ENCODE measurements around the gene PPHLN1. TPM values are rescaled to one million over a fixed set of nuclear protein-coding genes. Genes with fewer than 3 reads are reported as not detected.
A peak's percentile ranks its signal among the peaks of the same experiment; 100 is the strongest.

PPHLN1 gene
- total RNA-seq, 2 donors from 2014 or later, result 36.8 to 39.7 TPM

- Histone ChIP-seq H3K27ac (no peak overlapping the region), H3K9ac (ENCODE audit: low read depth in 2 of 2, low read length in 2 of 2) (no peak overlapping the region), H3K36me3 (no peaks in the 10 kb centered on the region), H3K27me3 (no peaks in the 10 kb centered on the region), H3K9me3 (no peaks in the 10 kb centered on the region), H3K4me1 (no peaks in the 10 kb centered on the region), H3K4me3 (no peak overlapping the region)
- TF ChIP-seq, protein P1, sequence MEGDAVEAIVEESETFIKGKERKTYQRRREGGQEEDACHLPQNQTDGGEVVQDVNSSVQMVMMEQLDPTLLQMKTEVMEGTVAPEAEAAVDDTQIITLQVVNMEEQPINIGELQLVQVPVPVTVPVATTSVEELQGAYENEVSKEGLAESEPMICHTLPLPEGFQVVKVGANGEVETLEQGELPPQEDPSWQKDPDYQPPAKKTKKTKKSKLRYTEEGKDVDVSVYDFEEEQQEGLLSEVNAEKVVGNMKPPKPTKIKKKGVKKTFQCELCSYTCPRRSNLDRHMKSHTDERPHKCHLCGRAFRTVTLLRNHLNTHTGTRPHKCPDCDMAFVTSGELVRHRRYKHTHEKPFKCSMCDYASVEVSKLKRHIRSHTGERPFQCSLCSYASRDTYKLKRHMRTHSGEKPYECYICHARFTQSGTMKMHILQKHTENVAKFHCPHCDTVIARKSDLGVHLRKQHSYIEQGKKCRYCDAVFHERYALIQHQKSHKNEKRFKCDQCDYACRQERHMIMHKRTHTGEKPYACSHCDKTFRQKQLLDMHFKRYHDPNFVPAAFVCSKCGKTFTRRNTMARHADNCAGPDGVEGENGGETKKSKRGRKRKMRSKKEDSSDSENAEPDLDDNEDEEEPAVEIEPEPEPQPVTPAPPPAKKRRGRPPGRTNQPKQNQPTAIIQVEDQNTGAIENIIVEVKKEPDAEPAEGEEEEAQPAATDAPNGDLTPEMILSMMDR (IDR thresholded peaks at IDR 0.05), result no peak
- intact Hi-C loops (cut with DNase I), result no loop called here
- DNase-seq, result no peak
Observed at GRCh38 chr12:42362647-42363260, 36.8 kb downstream of the PPHLN1 start.

DNA sequence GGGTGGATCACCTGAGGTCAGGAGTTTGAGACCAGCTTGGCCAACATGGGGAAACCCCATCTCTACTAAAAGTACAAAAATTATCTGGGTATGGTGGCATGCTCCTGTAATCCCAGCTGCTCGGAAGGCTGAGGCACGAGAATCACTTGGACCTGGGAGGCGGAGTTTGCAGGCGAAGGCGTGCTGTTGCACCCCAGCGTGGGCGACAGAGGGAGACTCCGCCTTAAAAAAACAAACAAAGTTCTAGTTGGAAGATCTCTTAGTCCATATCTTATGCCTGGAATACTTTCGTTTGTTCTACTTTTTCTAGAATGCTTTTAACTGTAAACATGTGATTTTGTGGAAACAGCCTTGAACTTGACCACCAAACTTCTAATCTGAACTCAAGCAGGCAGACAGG is 38.7 kb downstream of the PPHLN1 start:
- Histone ChIP-seq H3K4me3 (no peak overlapping the region), H3K9ac (ENCODE audit: low read depth in 2 of 2, low read length in 2 of 2) (no peak overlapping the region), H3K9me3 (no peaks in the 10 kb centered on the region), H3K36me3 (no peaks in the 10 kb centered on the region), H3K27me3 (no peaks in the 10 kb centered on the region), H3K27ac (no peak overlapping the region), H3K4me1 (no peaks in the 10 kb centered on the region)
- no peak for DNase-seq
- intact Hi-C loops (cut with DNase I), result no loop called here
- TF ChIP-seq, protein P1 (IDR thresholded peaks at IDR 0.05), result no peak

GRCh38 chr12:42365486-42365885 is 39.5 kb downstream of the PPHLN1 start:
- no peaks in the 10 kb centered on the region for H3K4me1 ChIP-seq
- no peak overlapping the region for H3K4me3 ChIP-seq
- DNase-seq, result no peak
- no peak overlapping the region for H3K9ac ChIP-seq (ENCODE audit: low read depth in 2 of 2, low read length in 2 of 2)
- H3K27me3 ChIP-seq, result no peaks in the 10 kb centered on the region
- H3K27ac ChIP-seq, result no peak overlapping the region
- intact Hi-C loops (cut with DNase I), result no loop called here
- TF ChIP-seq, protein P1 (IDR thresholded peaks at IDR 0.05), result no peak
- H3K36me3 ChIP-seq, result no peaks in the 10 kb centered on the region
- H3K9me3 ChIP-seq, result no peaks in the 10 kb centered on the region

DNA sequence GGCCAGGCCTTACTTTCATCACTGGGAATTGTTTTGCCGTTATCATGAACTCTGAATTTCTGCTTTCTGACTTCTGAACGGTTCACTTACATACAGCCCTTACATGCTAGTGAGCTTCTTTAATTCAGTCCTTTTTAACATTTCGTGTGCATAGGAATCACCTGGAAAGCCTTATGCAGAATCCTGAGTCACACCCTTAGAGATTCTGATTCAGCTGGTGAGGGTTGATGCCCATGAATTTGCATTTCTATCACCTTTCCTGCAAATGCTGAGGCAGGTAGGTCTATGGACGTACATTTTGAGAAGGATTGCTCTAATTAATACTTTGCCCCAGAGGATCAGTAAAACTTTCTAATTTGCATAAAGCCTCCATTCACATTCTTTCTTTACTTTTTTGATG is 44.0 kb downstream of the PPHLN1 start:
- no peak for DNase-seq

GRCh38 chr12:42372154-42372791 is 46.3 kb downstream of the PPHLN1 start:
- Histone ChIP-seq H3K4me3 (no peak overlapping the region), H3K36me3 (no peaks in the 10 kb centered on the region), H3K27me3 (no peaks in the 10 kb centered on the region), H3K4me1 (no peaks in the 10 kb centered on the region), H3K27ac (no peak overlapping the region), H3K9ac (ENCODE audit: low read depth in 2 of 2, low read length in 2 of 2) (no peak overlapping the region), H3K9me3 (no peaks in the 10 kb centered on the region)
- TF ChIP-seq, protein P1 (IDR thresholded peaks at IDR 0.05), result peak; percentile 57
- intact Hi-C loops (cut with DNase I), result no loop called here
- peak; percentile 21 for DNase-seq

More for the DNA sequence above, 44.0 kb downstream of the PPHLN1 start:
- Histone ChIP-seq H3K27ac (no peak overlapping the region), H3K36me3 (no peaks in the 10 kb centered on the region), H3K4me3 (no peak overlapping the region), H3K9ac (ENCODE audit: low read depth in 2 of 2, low read length in 2 of 2) (no peak overlapping the region), H3K9me3 (no peaks in the 10 kb centered on the region), H3K4me1 (no peaks in the 10 kb centered on the region), H3K27me3 (no peaks in the 10 kb centered on the region)
- TF ChIP-seq, protein P1 (IDR thresholded peaks at IDR 0.05), result no peak
- intact Hi-C loops (cut with DNase I), result no loop called here

Data from colonic mucosa (tissue), 4 donors.